IPS-18c (cell line): ENCODE data around the gene EVA1B.

Experiments
- H3K4me3 ChIP-seq: 2 replicates; pipeline ENCODE4 v1.7.0; 2013; ENCODE audit warnings: low read depth, mild to moderate bottlenecking, low read length, moderate library complexity; ENCODE audit not compliant: insufficient read depth
- H3K9me3 ChIP-seq: one replicate; pipeline ENCODE4 v1.6.1; 2013; ENCODE audit warnings: mild to moderate bottlenecking, low read length, moderate library complexity; ENCODE audit not compliant: control insufficient read depth, insufficient read depth

EVA1B gene

DNA sequence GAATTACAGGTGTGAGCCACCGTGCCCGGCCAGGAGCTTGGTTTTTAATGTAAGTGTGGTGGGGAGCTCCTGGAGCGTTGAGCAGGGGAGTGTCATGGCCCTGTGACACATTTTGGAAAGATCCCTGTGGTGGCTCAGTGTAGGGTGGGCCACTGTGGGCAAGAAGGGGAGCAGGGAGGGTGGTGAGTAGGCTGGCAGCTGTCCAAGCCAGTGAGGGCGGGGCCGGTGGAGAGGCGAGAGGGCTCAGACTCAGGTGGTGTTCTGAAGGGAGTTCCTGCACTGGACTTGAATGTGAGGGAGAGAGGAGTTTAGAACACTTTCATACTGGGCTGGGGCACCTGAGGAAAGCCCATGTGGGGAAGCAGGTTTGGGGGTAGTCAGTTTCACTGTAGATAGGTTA is 3.1 kb upstream of the EVA1B start:
- H3K4me3 ChIP-seq, result no peak overlapping the region
- no peaks in the 10 kb centered on the region for H3K9me3 ChIP-seq

DNA sequence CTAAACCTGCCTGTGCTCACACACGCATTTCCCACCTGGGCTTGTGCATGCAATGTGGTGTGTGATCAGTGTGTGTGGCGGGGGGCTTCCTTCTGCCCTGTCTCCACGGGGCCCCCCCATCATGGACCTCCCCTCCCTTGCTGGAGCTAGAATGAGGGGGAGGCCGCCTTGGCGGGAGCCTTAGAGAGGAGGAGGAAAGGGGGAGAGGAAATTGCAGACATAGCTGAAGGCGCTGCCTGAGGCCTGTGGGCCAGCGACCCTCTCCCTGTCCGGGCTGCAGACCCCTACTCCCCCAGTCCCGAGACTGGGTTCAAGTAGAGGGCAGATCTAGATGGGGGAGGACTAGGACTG is 883 bp upstream of the EVA1B start:
- H3K4me3 ChIP-seq, result peak overlapping the region; percentile 21; the same call in 1 of the 2 replicates
- no peaks in the 10 kb centered on the region for H3K9me3 ChIP-seq

DNA sequence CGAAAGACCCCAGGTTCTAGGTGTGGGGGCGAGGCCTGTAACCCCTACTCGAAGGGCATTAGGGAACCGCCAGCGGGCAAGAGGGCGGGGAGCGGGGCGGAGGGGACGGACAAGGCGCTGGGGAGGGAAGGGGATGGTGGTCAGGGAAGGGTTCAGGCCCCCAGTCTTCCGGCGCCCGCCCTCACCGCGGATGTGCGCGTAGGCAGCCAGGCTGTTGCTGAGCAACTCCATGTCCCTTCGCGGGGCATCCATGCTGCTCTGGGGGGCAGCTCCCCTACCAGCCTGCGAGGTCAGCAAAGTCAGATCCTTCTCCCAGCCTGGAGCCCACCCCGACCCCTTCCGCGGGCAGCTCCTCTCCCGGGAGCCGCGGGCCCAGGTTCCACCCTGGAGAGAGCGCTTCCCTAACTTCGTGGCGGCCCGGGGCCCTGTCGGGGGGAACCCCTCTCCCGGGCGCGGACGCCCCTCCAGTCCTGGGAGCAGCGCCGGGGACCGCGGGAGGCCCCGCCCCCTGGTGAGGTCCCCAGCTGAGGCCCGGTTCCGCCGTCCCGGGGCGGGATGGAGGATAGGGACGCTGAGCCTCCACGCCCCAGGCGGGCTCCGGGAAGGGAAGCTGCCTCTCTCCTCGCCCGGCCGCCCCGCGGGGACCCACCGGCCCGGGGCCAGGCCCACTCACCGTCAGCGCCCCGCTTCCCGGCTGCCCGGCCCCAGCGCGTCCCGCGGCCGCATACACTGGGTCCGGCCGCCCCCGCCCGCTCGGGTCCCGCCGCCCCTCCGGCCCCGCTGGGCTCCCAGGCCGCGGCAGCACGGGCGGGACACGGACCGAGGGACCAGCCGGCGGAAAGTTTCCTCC is 434 bp downstream of the EVA1B start:
- no peaks in the 10 kb centered on the region for H3K9me3 ChIP-seq

DNA sequence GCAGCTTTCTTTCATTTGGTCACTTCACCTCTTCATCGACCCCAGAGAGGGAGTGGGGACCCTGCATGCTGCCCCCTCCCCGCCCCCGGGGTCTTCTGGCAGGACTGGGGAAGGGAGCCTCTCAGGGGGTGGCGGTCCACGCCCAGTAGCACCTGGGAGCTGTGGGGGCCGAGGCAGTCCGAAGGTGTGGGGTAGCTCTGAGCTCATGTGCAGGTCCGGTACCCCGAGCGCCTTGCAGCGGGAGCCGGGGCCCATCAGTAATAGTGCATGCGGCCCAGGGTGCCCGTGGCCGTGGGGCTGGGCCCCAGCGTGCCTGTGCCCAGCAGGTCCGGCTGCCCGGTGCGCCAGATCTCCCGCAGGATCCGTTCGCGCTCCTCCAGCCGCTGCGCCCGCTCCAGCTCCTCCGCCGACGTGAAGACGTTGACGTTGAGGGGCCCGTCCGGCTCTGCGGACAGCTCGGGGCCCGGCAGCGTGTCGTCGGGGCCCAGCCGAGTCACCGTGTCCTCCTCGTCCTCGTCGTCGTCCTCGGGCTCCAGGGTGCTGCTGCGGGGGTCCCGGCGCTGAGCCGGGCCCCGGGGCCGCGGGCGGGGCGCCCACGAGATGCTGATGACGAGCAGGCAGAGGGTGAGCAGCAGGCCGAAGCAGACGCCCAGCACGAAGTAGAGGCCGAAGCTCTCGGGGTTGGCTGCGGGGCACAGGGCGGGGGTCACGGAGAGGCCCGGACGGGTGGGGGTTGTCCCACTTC is 1.2 kb downstream of the EVA1B start:
- Histone ChIP-seq H3K9me3 (no peaks in the 10 kb centered on the region), H3K4me3 (peak overlapping the region; percentile 61)

More for the DNA sequence above, 434 bp downstream of the EVA1B start:
- H3K4me3 ChIP-seq, result peak overlapping the region; percentile 61

DNA sequence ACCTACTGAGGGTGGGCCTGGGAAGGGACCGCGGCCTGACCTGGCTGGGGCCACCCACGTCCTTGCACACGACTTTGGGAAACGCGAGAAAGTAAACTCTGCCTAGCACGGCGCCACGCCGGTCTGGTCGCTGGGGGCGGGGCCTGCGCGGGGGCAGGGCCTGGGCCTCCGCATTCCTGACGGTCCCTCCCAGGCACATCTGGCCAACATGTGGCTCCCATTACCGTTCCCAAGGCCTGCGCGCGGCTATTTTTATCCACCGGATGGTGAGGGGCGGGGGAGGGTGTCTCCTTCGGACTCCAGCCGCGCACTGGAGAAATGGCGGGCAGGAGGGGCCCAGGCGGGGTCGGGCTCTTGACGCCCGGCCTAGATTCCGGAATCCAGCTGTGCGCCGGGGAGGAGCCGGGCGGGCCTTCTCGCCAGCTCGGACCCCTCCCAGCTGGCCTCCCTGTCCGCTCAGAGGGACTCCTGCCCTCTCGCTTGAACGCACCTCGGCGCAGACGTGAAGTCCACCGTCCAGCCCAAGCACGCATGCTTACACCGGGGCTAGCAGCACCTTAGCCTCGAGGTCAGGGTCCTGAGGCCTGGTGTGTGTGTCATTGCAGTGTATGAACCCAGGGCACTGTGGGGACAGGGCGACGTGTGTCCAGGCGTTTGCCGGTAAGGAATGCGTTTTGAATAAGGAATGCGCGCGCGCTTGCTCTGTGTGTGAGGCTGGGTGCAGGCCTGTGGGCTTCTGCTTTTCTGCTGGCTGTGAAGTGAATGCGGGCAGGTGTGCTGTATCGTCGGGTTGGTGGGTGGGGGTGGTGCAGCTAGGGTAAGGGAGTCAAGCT is 2.1 kb downstream of the EVA1B start:
- Histone ChIP-seq H3K4me3 (peak overlapping the region; percentile 61), H3K9me3 (no peaks in the 10 kb centered on the region)

DNA sequence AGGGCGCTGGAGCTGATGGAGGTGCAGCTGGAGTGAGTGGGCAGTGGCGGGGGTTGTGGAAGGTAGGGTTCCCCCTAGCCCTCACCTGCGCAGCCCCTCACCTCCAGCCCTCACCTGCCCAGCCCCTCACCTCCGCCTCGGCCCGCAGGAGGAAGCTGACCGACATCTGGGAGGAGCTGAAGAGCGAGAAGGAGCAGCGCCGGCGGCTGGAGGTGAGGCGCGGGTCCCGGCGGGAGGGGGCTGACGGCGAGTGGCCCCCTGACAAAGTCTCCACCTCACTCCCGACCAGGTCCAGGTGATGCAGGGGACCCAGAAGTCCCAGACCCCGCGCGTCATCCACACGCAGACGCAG is 2.7 kb downstream of the EVA1B start:
- peak overlapping the region; percentile 61 for H3K4me3 ChIP-seq
- no peaks in the 10 kb centered on the region for H3K9me3 ChIP-seq

DNA sequence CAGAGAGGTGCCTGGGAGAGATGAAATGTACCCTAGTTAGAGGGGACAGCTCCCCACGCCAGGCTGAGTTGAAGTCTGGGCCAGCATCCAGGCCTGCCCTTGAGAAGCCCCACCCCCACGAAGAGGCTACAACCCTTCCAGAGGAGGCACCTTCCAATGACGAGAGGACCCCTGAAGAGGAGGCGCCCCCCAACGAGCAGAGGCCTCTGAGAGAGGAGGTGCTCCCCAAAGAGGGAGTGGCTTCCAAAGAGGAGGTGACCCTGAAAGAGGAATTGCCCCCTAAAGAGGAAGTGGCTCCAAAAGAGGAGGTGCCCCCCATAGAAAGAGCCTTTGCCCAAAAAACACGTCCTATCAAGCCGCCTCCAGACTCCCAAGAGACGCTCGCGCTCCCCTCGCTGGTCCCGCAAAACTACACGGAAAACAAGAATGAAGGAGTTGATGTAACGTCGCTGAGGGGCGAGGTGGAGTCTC is 3.1 kb downstream of the EVA1B start:
- no peaks in the 10 kb centered on the region for H3K9me3 ChIP-seq

DNA sequence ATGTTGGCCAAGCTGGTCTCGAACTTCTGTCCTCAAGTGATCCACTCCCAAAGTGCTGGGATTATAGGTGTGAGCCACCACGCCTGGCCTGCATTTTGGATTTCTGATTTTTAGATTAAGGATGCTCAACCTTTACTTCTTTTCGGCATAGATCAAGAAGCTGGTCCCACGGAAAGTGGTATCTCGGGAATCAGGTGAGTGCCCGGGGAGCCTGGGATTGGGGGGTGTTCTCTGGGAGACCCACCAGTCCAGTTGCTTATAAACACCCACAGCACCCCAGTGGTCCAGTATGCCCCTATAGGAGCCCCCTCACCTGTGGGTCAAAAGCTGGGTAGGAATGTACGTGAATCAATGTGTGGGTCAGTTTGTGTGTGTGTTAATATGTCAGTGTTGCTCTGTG is 14.0 kb downstream of the EVA1B start:
- no peak overlapping the region for H3K4me3 ChIP-seq
- no peaks in the 10 kb centered on the region for H3K9me3 ChIP-seq

More for the DNA sequence above, 3.1 kb downstream of the EVA1B start:
- H3K4me3 ChIP-seq, result peak overlapping the region; percentile 61

DNA sequence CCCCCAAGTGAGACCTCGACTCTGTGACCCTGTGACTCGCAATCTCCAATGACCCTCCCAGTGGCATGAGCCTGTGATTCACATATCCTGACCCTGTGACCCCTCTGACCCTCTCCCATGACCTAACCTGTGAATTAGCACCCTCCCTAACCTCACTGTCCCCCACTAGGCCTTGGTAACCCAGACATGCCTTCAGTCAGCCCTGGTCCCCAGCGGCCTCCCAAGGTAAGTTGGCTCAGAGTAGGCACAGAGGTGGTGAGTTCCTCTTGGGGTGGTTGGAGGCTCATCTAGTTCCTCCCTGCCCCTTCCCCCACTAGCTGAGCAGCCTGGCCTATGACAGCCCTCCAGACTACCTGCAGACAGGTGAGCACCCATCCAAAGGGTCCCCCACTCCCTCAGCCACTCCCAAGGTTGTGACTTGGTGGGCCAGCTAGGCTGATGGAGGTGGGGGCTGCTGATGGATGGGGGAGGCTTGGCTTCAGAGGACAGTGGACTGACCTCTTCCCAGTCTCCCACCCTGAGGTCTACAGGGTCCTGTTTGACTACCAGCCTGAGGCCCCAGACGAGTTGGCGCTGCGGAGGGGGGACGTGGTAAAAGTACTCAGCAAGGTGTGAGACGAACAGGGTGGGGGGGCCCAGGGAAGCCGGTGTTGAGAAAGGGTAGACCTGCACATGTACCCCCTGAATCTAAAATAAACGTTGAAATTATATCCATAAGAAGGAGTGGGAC is 15.7 kb downstream of the EVA1B start:
- no peaks in the 10 kb centered on the region for H3K9me3 ChIP-seq

DNA sequence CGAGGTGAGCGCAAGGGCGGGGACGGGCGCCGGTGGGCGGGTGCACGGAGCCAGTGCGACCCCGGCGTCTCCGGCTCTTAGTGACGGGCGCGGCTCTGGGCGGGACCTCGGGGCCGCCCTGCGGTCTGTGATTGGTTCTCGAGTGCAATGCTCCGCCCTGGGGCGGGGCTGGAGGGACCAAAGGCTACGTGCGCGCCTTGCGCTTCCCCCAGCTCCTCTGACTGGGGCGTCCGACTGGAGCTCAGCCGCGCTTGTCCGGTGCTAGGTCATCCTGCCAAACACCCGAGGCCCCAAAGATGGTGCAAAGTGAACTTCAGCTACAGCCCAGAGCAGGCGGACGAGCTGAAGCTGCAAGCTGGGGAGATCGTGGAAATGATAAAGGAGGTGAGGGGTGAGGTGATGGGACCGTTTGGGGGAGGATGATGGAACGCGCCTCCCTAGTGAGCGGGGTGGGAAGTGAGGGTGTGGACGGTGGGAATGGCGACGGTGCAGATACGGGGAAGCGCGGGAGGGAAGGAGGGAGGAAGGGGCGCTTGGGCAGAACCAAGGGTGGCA is 16.5 kb downstream of the EVA1B start:
- Histone ChIP-seq H3K4me3 (peak overlapping the region; percentile 68), H3K9me3 (no peaks in the 10 kb centered on the region)

More for the DNA sequence above, 15.7 kb downstream of the EVA1B start:
- H3K4me3 ChIP-seq, result peak overlapping the region; percentile 68

DNA sequence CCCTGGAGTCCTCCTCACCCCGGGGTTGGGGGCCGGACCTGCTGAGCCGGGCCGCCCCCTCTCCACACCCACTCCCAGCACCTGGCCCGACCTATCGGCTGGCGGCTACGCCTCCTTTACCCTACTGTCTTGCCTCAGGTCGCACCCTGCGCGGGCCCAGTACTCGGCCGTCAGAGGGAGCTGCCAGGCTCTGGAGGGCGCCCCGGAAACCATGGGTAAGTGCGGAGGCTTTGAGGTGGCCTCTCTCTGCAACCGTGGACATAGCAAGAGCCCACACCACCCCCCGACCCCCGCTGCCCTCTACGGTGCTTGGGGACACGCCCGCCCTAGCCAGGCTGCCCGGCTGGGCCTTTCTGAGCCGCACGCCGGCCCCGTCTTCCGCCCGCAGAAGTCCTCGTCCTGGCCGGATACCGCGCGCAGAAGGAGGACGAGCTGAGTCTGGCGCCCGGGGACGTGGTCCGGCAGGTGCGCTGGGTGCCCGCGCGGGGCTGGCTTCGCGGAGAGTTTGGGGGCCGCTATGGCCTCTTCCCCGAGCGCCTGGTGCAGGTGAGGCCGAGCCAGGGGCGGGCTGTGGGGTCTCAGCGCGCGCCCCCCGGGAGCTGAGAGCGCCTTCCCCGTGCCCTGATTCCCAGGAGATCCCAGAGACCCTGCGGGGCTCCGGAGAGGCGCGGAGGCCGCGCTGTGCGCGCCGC is 17.1 kb downstream of the EVA1B start, which contains the start of gene SH3D21:
Gene SH3D21 (plus strand): TSS at position 159 of the 692 bp plus-strand sequence. CDS start 53 bp downstream, at position 212.
- Histone ChIP-seq H3K9me3 (no peaks in the 10 kb centered on the region), H3K4me3 (peak within 1 kb of the TSS; percentile 68)

DNA sequence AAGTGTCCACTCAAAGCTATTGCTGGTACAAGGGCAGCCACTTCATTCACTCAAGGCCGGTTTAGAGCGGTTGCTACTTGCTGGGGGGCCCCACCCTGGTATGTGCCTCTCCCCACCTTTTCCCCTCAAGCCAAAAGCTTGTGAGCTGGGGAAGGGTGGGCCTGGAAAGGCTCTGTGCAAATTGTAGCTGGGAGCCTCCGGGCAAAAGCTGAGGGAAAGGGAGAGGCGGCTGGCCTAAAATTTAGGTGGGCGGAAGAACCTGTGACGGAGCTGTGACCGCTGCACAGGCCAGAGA is 17.6 kb downstream of the EVA1B start:
- Histone ChIP-seq H3K9me3 (no peaks in the 10 kb centered on the region), H3K4me3 (peak overlapping the region; percentile 41)

DNA sequence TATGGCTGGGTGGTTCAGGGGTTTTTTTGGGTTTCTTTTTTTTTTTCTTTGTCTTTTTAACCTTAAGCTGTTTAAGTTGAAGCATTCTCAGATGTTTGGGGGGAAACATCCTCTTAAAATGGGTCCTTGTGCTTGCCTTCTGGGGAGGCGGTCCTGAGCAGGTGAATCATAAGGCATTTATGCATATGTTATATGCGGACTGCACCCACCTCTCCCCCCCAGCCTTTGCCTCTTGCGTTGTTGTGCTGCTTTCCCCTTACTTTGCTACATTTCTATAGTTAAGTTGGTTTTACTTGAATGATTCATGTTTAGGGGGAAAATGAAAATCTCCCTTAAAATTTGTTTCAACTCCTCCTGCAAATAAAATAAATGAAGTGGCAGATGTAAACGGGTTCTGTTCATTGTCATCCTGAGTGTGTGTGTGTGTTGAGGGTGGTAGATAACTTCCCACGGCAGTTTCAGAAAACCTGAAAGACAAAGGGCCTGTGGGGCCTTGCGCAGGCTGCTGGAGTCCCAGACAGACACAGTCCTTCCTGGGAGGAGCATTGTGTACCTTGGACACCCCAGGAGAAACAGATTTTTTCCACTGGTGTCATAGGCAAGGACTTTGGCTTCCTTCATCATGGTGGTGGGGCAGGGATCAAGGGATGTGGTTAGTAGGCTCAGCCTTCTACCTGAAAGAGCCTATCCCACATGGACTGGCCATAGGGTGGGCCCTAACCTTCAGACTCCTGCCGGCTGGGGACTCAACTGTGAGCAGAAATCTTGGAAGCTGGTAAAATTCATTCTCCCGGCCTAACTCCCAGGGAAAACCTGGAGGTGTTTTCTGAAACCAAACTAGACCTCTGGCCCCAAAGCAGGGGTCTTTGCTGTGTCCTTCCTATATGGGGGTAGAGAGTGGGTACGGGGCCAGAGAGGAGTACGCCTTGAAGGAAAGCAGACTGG is 18.2 kb downstream of the EVA1B start:
- peak overlapping the region; percentile 41 for H3K4me3 ChIP-seq
- H3K9me3 ChIP-seq, result no peaks in the 10 kb centered on the region

DNA sequence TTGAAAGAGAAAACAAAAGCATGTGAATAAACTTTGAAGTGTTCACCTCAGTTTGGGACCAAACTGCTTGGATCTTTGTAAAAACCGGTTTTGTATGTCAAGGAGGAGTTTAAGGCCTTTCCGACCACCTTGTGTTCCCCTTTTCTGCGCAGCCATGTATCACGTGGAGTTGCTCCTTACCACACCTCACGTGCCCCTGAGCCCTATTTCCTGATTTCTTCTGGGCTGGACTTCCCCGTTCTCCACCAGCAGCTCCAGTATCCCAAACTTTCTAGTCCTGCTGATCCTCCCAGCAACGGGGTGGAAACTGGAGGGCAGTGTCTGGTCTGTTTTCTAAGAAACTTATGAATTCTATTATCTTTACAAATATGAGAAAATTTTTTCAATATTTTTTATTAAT is 18.9 kb downstream of the EVA1B start:
- Histone ChIP-seq H3K9me3 (no peaks in the 10 kb centered on the region), H3K4me3 (no peak overlapping the region)

DNA sequence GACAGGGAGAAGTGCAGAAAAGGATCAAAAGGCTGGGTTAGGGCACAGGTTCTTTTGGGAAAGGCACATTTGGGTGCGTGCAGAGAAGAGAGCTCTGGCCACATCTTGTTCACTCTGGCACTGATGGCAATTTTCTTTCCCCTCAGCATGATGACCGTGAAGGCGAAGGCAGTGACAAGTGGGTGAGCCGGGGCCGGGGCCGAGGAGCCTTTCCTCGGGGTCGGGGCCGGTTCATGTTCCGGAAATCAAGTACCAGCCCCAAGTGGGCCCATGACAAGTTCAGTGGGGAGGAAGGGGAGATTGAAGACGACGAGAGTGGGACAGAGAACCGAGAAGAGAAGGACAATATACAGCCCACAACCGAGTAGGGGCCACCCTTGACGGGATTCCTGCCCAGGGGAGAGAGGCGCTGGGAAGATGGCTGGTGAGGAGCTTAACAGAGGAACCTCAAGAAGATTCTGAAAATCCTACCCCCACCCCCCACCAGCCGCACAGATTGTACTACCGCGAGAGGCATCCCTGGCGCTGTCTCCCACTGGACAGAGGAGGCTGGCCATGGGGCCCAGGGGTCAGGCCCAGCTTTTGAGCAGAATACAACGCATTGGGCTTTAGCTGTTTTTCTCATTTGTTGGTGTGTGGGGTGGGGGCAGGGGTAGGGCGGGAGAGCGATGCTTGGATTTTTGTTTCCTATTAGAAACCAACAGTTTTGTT is 19.6 kb downstream of the EVA1B start:
- Histone ChIP-seq H3K9me3 (no peaks in the 10 kb centered on the region), H3K4me3 (no peak overlapping the region)
